Lung microvascular endothelial cell (primary cell): ENCODE data around the gene CAPN5. TPM values are rescaled to one million over a fixed set of nuclear protein-coding genes. Genes with fewer than 3 reads are reported as not detected.
"Not testable (repeated sequence)": the region's sequence is repeated elsewhere in the genome, so short reads cannot be mapped to it uniquely, and the experiment has no call there.

ENCODE experiments used
- DNase-seq, 2 donors: peaks; one replicate each; pipeline versions ENCODE4 v3.0.0 to v3.0.0-alpha.2; 2010; ENCODE audit warnings: low read depth in 2 of 2
- total RNA-seq: library from RNA; depleted of rRNA; stranded (reverse); fragments of >200 nt; gene quantifications from 2 replicates; pipeline ENCODE4 v1.2.1, GENCODE V29; 2014

The CAPN5 gene
- 1.8 and 3.3 TPM in 2 replicates for total RNA-seq

GRCh38 chr11:77066229-77067042 lies at the start of gene CAPN5:
Gene CAPN5 (plus strand): TSS chr11:77066971. CDS start chr11:77084887, 17,916 bp downstream.
- peak; percentile 92 to 95 for DNase-seq

- DNase-seq = not testable (repeated sequence)
Observed at GRCh38 chr11:77018396-77018924, 48.3 kb upstream of the CAPN5 start.

- DNase-seq = peak; percentile 20 to 73
Observed at GRCh38 chr11:77019976-77020595, 46.7 kb upstream of the CAPN5 start.

- DNase-seq = no peak
Observed at GRCh38 chr11:77020734-77021133, 46.0 kb upstream of the CAPN5 start.

GRCh38 chr11:77024745-77025144 lies 42.0 kb upstream of the CAPN5 start:
- no peak for DNase-seq

GRCh38 chr11:77026221-77026620 lies 40.5 kb upstream of the CAPN5 start:
- DNase-seq = no peak

GRCh38 chr11:77026743-77027142 lies 40.0 kb upstream of the CAPN5 start:
- DNase-seq = no peak

- DNase-seq = no peak
Observed at GRCh38 chr11:77027275-77027674, 39.5 kb upstream of the CAPN5 start.

GRCh38 chr11:77029829-77030228 lies 36.9 kb upstream of the CAPN5 start:
- DNase-seq = no peak

- no peak for DNase-seq
Observed at GRCh38 chr11:77030834-77031414, 35.8 kb upstream of the CAPN5 start.

GRCh38 chr11:77031599-77031998 lies 35.2 kb upstream of the CAPN5 start:
- no peak for DNase-seq

GRCh38 chr11:77035039-77035438 lies 31.7 kb upstream of the CAPN5 start:
- no peak for DNase-seq

GRCh38 chr11:77035580-77035979 lies 31.2 kb upstream of the CAPN5 start:
- peak in 1 of 2 donors; percentile 19 for DNase-seq

GRCh38 chr11:77036398-77036797 lies 30.4 kb upstream of the CAPN5 start:
- no peak for DNase-seq

- no peak for DNase-seq
Observed at GRCh38 chr11:77037057-77037456, 29.7 kb upstream of the CAPN5 start.

- DNase-seq = no peak
Observed at GRCh38 chr11:77038029-77038824, 28.5 kb upstream of the CAPN5 start.

GRCh38 chr11:77038825-77039326 lies 27.9 kb upstream of the CAPN5 start:
- no peak for DNase-seq

GRCh38 chr11:77039491-77040400 lies 27.0 kb upstream of the CAPN5 start:
- DNase-seq = peak; percentile 44 to 52

GRCh38 chr11:77040401-77040777 lies 26.4 kb upstream of the CAPN5 start:
- DNase-seq = no peak

GRCh38 chr11:77040889-77041288 lies 25.9 kb upstream of the CAPN5 start:
- DNase-seq = no peak
